Calu3 (cell line): ENCODE results near the gene DGKZ. TPM values are rescaled to one million over a fixed set of nuclear protein-coding genes. Genes with fewer than 3 reads are reported as not detected.

Source experiments
- BruUV-seq: library from RNA; stranded (reverse); fragments of 400-500 nt; replicated peaks from 2 replicates; lab custom pipeline; 2021; lab: Mats Ljungman, UMichigan
- CTCF ChIA-PET: fragments of 300-600 bp; sonication (Branson Sonifier 250); formaldehyde crosslinking; loops from one replicate; lab custom pipeline; 2022; ENCODE audit warnings: antibody characterized with exemption; lab: Charles Lee
- DNase-seq: peaks from one replicate; pipeline ENCODE4 v3.0.0; 2022
- H3K27ac Mint-ChIP-seq: one replicate; pipeline ENCODE4 v1.8.0; 2022; ENCODE audit warnings: mixed read lengths; ENCODE audit not compliant: unreplicated experiment
- H3K27me3 Mint-ChIP-seq: one replicate; pipeline ENCODE4 v1.8.0; 2022; ENCODE audit warnings: mixed read lengths; ENCODE audit not compliant: unreplicated experiment
- H3K36me3 Mint-ChIP-seq: one replicate; pipeline ENCODE4 v1.8.0; 2022; ENCODE audit warnings: mild to moderate bottlenecking, moderate library complexity, mixed read lengths; ENCODE audit not compliant: insufficient read depth, unreplicated experiment
- H3K4me1 Mint-ChIP-seq: one replicate; pipeline ENCODE4 v1.8.0; 2022; ENCODE audit warnings: mild to moderate bottlenecking, low read depth, mixed read lengths; ENCODE audit not compliant: unreplicated experiment
- H3K4me3 Mint-ChIP-seq: one replicate; pipeline ENCODE4 v1.8.0; 2022; ENCODE audit warnings: mild to moderate bottlenecking, low read depth, moderate library complexity, mixed read lengths; ENCODE audit not compliant: unreplicated experiment
- H3K9me3 Mint-ChIP-seq: one replicate; pipeline ENCODE4 v1.8.0; 2022; ENCODE audit warnings: low read depth, mixed read lengths; ENCODE audit not compliant: unreplicated experiment
- intact Hi-C: fragments of 100-400 bp; cut with micrococcal nuclease; formaldehyde crosslinking; loops from one replicate; pipeline ENCODE4 v1.10.0; 2022; ENCODE audit not compliant: unreplicated experiment
- total RNA-seq: library from RNA; stranded (reverse); gene quantifications from 2 replicates; pipeline ENCODE4 v1.2.3, GENCODE V29; 2022
- TF ChIP-seq, protein P1 (sequence below): fragments of 200-600 bp; IDR thresholded peaks from one replicate; pipeline ENCODE4 v1.8.0; 2022; ENCODE audit warnings: antibody characterized with exemption; ENCODE audit not compliant: unreplicated experiment

Gene DGKZ
- total RNA-seq, 1 experiment from 2014 or later = 38.0 TPM

GRCh38 chr11:46343520-46343919 is 3.7 kb upstream of the DGKZ start:
- TF ChIP-seq, protein P1, sequence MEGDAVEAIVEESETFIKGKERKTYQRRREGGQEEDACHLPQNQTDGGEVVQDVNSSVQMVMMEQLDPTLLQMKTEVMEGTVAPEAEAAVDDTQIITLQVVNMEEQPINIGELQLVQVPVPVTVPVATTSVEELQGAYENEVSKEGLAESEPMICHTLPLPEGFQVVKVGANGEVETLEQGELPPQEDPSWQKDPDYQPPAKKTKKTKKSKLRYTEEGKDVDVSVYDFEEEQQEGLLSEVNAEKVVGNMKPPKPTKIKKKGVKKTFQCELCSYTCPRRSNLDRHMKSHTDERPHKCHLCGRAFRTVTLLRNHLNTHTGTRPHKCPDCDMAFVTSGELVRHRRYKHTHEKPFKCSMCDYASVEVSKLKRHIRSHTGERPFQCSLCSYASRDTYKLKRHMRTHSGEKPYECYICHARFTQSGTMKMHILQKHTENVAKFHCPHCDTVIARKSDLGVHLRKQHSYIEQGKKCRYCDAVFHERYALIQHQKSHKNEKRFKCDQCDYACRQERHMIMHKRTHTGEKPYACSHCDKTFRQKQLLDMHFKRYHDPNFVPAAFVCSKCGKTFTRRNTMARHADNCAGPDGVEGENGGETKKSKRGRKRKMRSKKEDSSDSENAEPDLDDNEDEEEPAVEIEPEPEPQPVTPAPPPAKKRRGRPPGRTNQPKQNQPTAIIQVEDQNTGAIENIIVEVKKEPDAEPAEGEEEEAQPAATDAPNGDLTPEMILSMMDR = no peak
- Mint-ChIP-seq H3K9me3 (no peaks in the 10 kb centered on the region), H3K4me1 (peaks cover 12% of the 10 kb centered on the region), H3K36me3 (peaks cover 19% of the 10 kb centered on the region), H3K27me3 (peaks cover 89% of the 10 kb centered on the region), H3K27ac (no peak overlapping the region), H3K4me3 (no peak overlapping the region)
- intact Hi-C loops = no loop called here
- BruUV-seq = no TSS peak
- no peak for DNase-seq
- CTCF ChIA-PET = interaction anchor here (1.8 kb wide), 1 partner anchor 34 kb away, joined by 4 read pairs; no protein-coding TSS in a partner anchor

DNA sequence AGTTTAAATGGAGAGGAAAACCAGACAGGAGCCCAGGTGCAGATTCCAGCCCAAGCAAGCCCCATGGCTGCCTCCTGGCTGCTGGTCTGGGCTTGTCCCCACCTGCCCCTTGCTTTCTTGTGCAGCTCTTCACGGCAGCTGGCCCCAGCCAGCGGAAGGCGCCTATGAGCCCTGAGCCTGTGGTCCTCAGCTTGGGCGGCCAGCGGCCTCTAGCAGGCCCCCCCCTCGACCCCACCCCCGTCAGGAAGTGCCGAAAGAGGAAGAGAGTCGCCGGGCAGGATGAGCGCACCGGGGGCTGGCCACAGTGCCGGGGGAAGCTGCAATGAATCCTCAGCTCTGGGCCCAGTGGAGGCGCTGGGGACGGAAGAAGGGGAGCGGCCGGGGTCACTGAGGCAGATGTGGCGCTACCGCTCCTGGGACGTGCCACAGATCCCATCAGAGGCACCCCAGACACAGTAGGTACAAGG is 2.1 kb upstream of the DGKZ start:
- Mint-ChIP-seq H3K27ac (no peak overlapping the region), H3K27me3 (peaks cover 72% of the 10 kb centered on the region), H3K4me3 (no peak overlapping the region), H3K36me3 (peaks cover 23% of the 10 kb centered on the region), H3K4me1 (peaks cover 20% of the 10 kb centered on the region), H3K9me3 (no peaks in the 10 kb centered on the region)
- TF ChIP-seq, protein P1 = no peak
- no TSS peak for BruUV-seq
- intact Hi-C loops = no loop called here
- DNase-seq = no peak
- CTCF ChIA-PET = no interaction called here

DNA sequence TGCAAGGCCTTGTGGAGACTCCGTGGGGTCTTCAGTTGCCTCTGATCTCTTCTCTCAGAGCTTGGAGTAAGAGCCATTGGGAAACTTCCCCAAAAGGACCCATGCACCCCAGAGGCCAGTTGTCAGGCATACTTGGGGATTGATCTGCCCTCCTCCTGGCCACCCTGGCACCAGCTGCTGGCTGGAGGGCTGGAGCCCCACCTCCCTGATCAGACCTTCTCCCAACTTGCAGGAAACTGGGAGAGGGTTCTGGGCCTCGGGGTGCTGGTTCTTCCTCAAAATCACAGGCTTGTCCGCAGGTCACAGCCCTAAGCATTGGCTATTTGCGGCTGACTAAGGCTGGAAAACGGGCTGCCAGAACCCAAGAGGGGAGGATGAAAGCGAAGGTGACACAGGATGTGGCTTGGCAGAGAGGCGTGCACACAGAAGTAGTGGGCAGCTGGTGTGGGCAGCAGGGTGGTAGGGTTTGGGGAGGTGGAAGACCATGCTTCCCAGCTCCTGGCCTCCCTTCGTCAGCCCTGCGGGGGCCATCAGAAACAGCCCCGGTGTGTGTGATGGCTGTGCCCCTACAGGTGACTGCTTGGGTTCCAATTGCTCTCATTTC is 1.3 kb upstream of the DGKZ start:
- TF ChIP-seq, protein P1 = no peak
- no TSS peak for BruUV-seq
- H3K27ac Mint-ChIP-seq = peak overlapping the region; percentile 44

GRCh38 chr11:46347637-46348311 is 511 bp downstream of the DGKZ start:
- BruUV-seq = no TSS peak
- CTCF ChIA-PET = interaction anchor here (0.6 to 1.6 kb wide), 3 partner anchors 15 to 42 kb away, joined by 3 to 8 read pairs (median 3); no protein-coding TSS in a partner anchor
- peak; percentile 21 for DNase-seq
- intact Hi-C loops = no loop called here
- Mint-ChIP-seq H3K27ac (no peak overlapping the region), H3K27me3 (peaks cover 46% of the 10 kb centered on the region), H3K4me1 (peaks cover 20% of the 10 kb centered on the region), H3K9me3 (no peaks in the 10 kb centered on the region), H3K4me3 (peak overlapping the region; percentile 50), H3K36me3 (peaks cover 23% of the 10 kb centered on the region)
- TF ChIP-seq, protein P1 = no peak

More for the DNA sequence above, 1.3 kb upstream of the DGKZ start:
- intact Hi-C loops = no loop called here
- H3K4me3 Mint-ChIP-seq = peak overlapping the region; percentile 50
- no peaks in the 10 kb centered on the region for H3K9me3 Mint-ChIP-seq
- peaks cover 23% of the 10 kb centered on the region for H3K36me3 Mint-ChIP-seq
- peaks cover 64% of the 10 kb centered on the region for H3K27me3 Mint-ChIP-seq
- DNase-seq = no peak
- H3K4me1 Mint-ChIP-seq = peaks cover 20% of the 10 kb centered on the region
- CTCF ChIA-PET = no interaction called here
